Right cardiac atrium (tissue), 5 donors: ENCODE measurements around the gene FGF9. TPM values are rescaled to one million over a fixed set of nuclear protein-coding genes. Genes with fewer than 3 reads are reported as not detected.

Source experiments
- ATAC-seq, 2 donors: fragments of 200-7000 bp; cut with Tn5 transposase; one replicate each; pipeline versions ENCODE4 v1.8.0 to v1.9.1; 2020; ENCODE audit warnings: moderate library complexity in 2 of 2, mild to moderate bottlenecking in 1 of 2
- DNase-seq, 3 donors: peaks; one replicate each; pipeline ENCODE4 v3.0.0-alpha.2; 2020
- H3K27ac ChIP-seq: one replicate; pipeline ENCODE4 v1.5.1; 2013; ENCODE audit warnings: mild to moderate bottlenecking, low read length, control low read depth, moderate library complexity
- H3K27me3 ChIP-seq: one replicate; pipeline ENCODE4 v1.6.1; 2013; ENCODE audit not compliant: control insufficient read depth, insufficient read depth
- H3K4me1 ChIP-seq: one replicate; pipeline ENCODE4 v1.6.1; 2013; ENCODE audit warnings: low read length; ENCODE audit not compliant: control insufficient read depth, insufficient read depth
- H3K4me3 ChIP-seq: one replicate; pipeline ENCODE4 v1.5.1; 2013; ENCODE audit warnings: low read length, control low read depth
- H3K9me3 ChIP-seq: one replicate; pipeline ENCODE4 v1.6.1; 2013; ENCODE audit warnings: low read length; ENCODE audit not compliant: control insufficient read depth
- WGBS: extraction: QIAGEN DNeasy Blood & Tissue Kit; methylation state at CpG from one replicate; pipeline ENCODE4 v1.1.7; 2013; 5-methylcytosine and 5-hydroxymethylcytosine counted together
- intact Hi-C, 4 donors: fragments of 100-400 bp; cut with DNase I; formaldehyde crosslinking; loops; one replicate each; pipeline versions ENCODE4 v1.11.0 to v1.14.0; 2022 to 2023
- polyA plus RNA-seq: library from polyadenylated mRNA; stranded (reverse); fragments of 200-250 nt; gene quantifications from one replicate; pipeline ENCODE4 v1.2.3, GENCODE V29; 2013
- total RNA-seq, 4 donors: library from RNA; stranded (reverse); fragmentation: NEBNext Ultra II Directional; extraction: Animal tissue kit (Norgen Biotek cat#: 25700); gene quantifications; one replicate each; pipeline ENCODE4 v1.2.1, GENCODE V29; 2021
- donor health status: healthy with polysubstance abuse.
- donor health status: DM: no; HTN: yes; CAD: no.
- donor health status: DM: no; HTN: no; CAD: no.
- donor health status: DM: no; HTN: yes; CAD: no; lungs with severe emphysema.
- donor health status: DM: yes; HTN: yes; CAD: no.

The FGF9 gene
- total and polyA plus RNA-seq, 5 donors = 3.6 to 13.0 (median 11.3) TPM

DNA sequence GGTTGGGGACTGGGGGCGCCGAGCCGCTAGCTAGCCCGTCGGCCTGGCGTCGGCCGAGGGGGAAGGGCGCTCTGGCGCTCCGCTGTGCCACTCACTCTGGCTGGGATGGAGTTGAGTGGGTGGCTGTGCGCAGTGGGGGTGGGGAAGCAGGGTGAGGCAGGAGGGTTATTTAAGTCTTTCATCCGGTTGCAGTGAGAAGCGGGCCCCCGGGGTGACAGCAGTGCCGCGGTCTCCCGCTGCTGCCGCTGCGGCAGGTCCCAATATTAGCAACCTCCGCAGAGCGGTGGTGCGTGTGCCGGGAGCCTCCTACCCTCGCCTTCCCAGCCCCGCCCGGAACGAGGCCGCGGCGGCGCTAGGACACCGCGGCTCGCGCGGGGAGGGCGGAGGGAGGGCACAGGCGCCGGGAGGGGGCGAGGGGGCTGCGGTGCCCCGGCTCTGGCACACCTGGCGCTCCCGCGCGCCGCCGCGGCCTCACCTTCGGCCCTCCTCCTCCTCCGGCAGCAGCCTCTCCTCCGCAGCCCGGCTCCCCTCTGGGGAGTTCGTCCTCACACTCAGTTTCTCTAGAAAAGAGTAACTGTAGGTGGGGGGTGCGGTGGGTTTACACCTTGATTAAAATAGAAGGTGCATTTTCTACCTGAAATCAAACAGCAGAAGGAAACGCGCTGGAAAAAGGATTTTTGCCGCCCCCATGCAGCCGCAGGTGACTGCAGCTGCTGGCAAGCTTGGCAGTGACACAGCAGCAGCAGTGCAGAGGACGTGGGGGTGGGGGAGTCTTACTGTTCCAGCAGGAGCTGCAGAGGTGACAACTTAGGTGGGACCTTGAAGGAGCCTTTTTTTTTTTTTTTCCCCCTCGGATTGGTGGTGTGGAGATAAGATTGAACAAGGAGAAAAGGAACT is 4.5 kb downstream of the FGF9 start:
- ATAC-seq (peak; percentile 48 to 57), DNase-seq (peak; percentile 27 to 78 (median 69))
- intact Hi-C loops = no loop called here
- H3K4me1 ChIP-seq = no peaks in the 10 kb centered on the region
- H3K4me3 ChIP-seq = peak overlapping the region; percentile 75
- no peaks in the 10 kb centered on the region for H3K9me3 ChIP-seq
- H3K27ac ChIP-seq = peak overlapping the region; percentile 79
- 2% methylated on average over 62 of the region's 62 CpGs for WGBS
- no peaks in the 10 kb centered on the region for H3K27me3 ChIP-seq

DNA sequence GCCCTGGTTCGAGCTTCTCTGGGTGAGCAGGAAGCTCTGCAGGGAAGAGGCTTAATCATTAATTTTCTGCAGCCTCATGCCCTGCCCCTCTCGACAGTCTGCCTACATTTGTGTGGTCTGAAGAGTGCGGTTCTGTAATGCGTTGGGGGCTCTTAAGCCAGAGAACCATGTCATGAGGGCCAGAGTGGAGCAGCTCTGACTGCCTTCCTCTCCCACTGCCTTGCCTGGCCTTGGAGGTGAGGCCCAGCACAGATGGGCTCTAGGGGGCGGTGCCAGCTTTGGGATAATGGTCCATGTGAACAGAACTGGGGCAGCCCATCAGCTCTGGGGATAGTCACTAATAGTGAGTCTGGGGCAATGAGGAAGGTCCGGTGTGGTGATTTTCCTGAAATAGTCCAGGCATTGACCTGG is 5.7 kb downstream of the FGF9 start:
- intact Hi-C loops = no loop called here
- peak overlapping the region; percentile 33 for H3K27ac ChIP-seq
- peak in 1 of 3 donors; percentile 67 for DNase-seq

DNA sequence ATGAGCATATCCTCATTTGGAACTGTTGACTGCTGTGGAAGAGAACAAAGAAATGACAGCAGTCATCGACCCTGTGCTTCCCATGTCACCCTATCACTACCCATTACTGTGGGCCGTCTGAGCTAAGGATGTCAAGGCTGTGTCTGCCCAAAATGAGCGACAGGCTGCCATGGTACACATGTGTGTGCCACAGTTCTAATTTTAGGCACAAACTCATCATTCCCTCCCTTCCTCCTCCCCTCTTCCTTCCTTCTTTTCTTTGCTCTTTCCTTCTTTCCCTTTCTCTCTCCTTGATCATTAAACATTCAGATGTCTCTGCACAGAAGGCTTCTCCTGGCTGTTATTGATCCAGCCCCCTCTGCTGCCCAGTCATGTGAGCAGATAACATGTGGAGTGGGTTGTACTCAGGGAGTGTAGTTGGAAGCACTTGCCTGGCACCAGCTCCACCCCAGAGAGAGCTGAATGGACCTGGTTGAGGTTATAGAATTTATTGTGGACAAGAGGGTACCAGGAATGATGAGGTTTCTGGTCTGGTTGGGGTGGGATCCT is 6.3 kb downstream of the FGF9 start:
- intact Hi-C loops = no loop called here
- Histone ChIP-seq H3K27ac (peak overlapping the region; percentile 8), H3K27me3 (no peaks in the 10 kb centered on the region), H3K9me3 (no peaks in the 10 kb centered on the region), H3K4me3 (no peak overlapping the region), H3K4me1 (peaks cover 2% of the 10 kb centered on the region)
- 52% methylated on average over 3 of the region's 3 CpGs for WGBS
- no peak for ATAC-seq
- DNase-seq = no peak

More for the DNA sequence above, 5.7 kb downstream of the FGF9 start:
- H3K9me3 ChIP-seq = no peaks in the 10 kb centered on the region
- no peak for ATAC-seq
- WGBS = 67% methylated on average over 6 of the region's 6 CpGs
- no peak overlapping the region for H3K4me3 ChIP-seq
- peaks cover 2% of the 10 kb centered on the region for H3K4me1 ChIP-seq
- H3K27me3 ChIP-seq = no peaks in the 10 kb centered on the region

DNA sequence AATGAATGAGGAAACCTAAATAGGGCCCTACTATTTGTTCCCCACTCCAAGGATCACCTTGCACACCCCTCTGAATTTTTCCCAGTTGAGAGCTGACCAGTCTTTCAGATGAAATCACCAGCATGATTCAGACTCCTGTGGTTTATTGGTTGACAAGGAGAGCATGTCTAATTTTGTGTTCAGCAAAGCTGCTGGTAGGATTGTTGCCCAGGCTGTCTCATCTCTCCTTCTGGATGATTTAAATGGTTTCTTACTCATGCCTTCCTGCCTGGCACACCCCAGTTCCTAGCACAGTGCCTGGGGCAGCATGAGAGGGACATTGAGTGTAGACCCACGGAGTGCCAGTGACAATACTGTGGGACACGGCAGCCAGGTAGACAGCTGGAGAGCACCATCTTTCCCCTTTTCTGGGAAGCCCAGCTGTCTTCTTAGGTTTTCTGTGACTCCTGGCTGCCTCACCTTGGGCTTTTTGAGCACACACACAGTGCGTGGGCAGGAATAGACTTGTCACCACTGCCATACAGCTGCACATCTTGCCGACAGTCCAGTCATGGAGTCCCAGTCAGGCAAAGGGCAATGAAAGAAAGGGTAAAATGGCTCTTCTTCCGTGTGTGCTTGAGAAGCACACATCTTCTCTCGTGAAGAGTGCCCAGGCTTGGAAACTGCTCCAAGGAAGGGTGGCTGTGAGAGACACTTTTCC is 12.3 kb downstream of the FGF9 start:
- DNase-seq = no peak
- WGBS = 83% methylated on average over 6 of the region's 6 CpGs
- Histone ChIP-seq H3K4me3 (no peak overlapping the region), H3K27me3 (no peaks in the 10 kb centered on the region), H3K4me1 (peaks cover 4% of the 10 kb centered on the region), H3K27ac (peak overlapping the region; percentile 33), H3K9me3 (no peaks in the 10 kb centered on the region)
- ATAC-seq = peak; percentile 42 to 48
- intact Hi-C loops = no loop called here

DNA sequence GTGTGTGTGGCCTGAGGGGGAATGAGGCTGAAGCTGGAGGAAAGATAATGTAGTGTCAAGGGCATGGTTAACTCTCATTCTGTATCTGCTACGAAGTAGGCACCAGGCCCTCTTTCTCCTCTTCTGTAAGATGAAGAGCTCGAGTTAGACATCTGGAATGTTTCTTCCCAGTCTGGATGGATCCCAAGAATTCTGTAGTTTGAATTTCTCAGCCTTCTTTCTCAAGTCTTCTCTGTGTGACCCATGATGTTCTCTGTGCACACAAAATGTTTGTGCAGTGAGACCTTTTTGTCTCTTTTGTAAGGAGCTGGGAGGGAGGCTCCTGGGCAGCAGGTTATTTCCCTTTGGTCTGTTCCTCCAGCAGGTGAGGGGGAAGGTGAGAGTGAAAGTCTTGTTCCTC is 13.7 kb downstream of the FGF9 start:
- Histone ChIP-seq H3K27ac (no peak overlapping the region), H3K4me3 (no peak overlapping the region), H3K9me3 (no peaks in the 10 kb centered on the region), H3K4me1 (peaks cover 4% of the 10 kb centered on the region), H3K27me3 (no peaks in the 10 kb centered on the region)
- intact Hi-C loops = no loop called here
- no peak for ATAC-seq
- 28% methylated on average over 2 of the region's 2 CpGs for WGBS
- DNase-seq = no peak

DNA sequence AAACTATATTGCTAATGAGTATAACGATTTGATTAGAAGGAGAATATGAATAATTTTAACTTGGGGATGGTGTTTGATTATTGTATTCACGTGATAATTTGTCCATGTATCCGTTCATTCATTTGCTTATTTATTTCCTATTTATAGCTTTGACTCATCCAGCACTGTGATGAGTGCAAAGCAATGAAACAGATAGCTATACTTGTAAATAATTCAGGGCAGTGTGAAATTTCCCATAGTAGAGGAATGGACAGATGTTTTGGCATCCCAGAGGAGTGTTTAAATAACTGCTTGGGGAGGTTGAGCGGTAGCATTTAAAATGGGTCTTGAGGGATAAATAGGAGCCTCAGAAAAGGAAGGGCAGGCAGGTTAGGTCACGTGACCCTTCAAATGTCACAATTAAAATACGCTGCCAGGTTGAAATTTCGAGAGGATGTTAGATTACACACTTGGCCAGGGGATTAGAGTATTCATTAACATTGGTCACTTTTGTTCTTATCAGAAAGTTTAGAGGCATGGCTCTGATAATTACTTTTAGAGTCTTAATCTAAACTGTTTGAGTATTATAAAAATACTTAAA is 14.7 kb downstream of the FGF9 start:
- DNase-seq (no peak), ATAC-seq (peak in 1 of 2 donors; percentile 38)
- WGBS = 68% methylated on average over 7 of the region's 7 CpGs
- Histone ChIP-seq H3K4me1 (peaks cover 4% of the 10 kb centered on the region), H3K27me3 (no peaks in the 10 kb centered on the region), H3K4me3 (no peak overlapping the region), H3K27ac (no peak overlapping the region), H3K9me3 (no peaks in the 10 kb centered on the region)
- intact Hi-C loops = no loop called here

DNA sequence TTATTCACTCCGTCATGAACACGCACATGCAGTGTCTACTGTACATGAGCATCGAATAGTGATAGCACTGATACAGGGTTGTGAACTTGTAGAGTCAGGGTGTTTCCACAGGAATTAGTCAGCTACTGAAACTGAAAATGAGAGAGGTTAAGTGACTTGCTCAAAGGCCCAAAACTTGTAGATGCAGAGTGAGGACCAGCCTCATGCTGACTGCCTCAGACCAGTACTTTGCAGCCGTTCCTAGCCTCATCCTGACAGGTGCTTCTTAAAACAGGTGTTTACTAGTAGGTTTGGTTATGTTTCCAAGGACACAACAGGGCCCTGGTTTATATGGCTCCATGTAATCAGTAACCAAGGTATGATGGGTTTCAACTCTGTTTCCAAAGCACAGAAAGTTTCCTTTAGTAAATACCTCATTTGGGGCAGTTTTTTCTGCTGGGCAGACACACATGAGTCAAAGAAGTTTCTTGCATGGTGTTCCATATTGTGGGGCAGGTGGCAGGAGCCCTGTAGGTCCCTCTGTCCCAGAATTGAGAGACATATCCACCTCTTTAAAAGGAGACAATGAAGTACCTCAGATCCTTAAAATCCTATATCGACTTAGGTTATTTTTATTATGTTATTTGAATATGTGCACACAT is 16.0 kb downstream of the FGF9 start:
- H3K27me3 ChIP-seq = no peaks in the 10 kb centered on the region
- 90% methylated on average over 5 of the region's 5 CpGs for WGBS
- no peak overlapping the region for H3K4me3 ChIP-seq
- peaks cover 3% of the 10 kb centered on the region for H3K4me1 ChIP-seq
- DNase-seq (no peak), ATAC-seq (no peak)
- no peak overlapping the region for H3K27ac ChIP-seq
- no peaks in the 10 kb centered on the region for H3K9me3 ChIP-seq
- intact Hi-C loops = no loop called here

DNA sequence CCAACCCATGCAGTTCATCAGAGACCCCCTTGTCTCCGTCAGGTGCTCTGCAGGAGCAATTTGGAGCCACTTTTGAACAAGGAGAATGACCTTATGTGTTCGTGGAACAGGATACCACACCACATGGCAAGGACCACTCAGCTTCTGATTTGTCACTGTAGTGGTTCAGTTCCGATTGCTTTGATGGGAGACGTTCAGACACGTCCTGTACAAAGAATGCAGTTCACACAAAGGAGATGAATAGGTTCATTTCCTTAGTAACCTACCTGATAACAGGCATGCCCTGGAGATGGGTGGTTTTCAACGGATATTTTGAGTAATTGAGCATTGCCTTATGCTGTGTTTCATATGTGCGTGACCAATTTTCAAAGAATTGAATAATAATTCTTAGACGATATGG is 17.2 kb downstream of the FGF9 start:
- WGBS = 75% methylated on average over 8 of the region's 8 CpGs
- H3K9me3 ChIP-seq = no peaks in the 10 kb centered on the region
- no peaks in the 10 kb centered on the region for H3K27me3 ChIP-seq
- peaks cover 3% of the 10 kb centered on the region for H3K4me1 ChIP-seq
- no peak for ATAC-seq
- H3K4me3 ChIP-seq = no peak overlapping the region
- intact Hi-C loops = no loop called here
- DNase-seq = no peak
- no peak overlapping the region for H3K27ac ChIP-seq

DNA sequence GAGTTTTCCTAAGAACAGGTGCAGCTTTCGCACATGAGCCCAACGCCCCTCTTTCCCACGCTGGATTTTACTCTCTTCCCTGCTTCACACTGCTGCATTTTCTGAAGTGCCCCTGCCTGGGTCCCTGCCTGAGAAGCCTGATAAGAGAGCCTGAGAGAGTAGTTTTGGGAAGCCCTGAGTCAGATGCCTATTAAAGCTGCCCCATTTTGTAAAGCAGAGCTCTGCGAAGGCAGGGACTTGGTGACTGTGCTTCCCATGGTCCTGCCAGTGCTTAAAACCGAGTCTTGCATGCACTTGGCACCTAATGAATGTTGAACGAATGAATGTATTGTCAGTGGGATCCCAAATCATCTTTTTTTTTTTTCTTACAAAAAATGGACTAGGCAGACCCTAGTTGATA is 18.2 kb downstream of the FGF9 start:
- peak in 1 of 2 donors; percentile 36 for ATAC-seq
- H3K4me3 ChIP-seq = no peak overlapping the region
- WGBS = 77% methylated on average over 6 of the region's 6 CpGs

DNA sequence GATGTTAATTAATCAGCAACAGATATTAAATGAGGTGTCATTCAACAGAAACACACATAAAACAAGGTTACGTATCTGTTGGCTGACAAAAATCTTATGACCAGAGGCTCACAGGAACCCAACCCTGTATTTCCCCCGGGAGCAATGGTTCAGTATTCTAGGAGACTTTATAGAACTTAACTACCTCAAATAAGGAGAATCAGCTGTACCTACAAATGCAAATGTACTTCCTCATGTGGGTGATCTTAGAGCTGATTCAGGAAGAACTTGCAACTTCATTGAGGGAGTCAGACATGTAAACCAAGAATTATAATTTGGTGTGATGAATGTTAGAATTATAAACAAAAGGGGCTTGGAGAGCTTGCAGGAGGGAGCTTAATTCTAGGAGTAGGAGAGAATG is 20.1 kb downstream of the FGF9 start:
- ATAC-seq = no peak
- intact Hi-C loops = no loop called here
- DNase-seq = no peak
- H3K4me1 ChIP-seq = no peaks in the 10 kb centered on the region
- H3K4me3 ChIP-seq = no peak overlapping the region
- H3K9me3 ChIP-seq = no peaks in the 10 kb centered on the region
- 75% methylated on average over 2 of the region's 2 CpGs for WGBS
- no peak overlapping the region for H3K27ac ChIP-seq
- H3K27me3 ChIP-seq = no peaks in the 10 kb centered on the region

More for the DNA sequence above, 18.2 kb downstream of the FGF9 start:
- Histone ChIP-seq H3K27me3 (no peaks in the 10 kb centered on the region), H3K9me3 (no peaks in the 10 kb centered on the region), H3K4me1 (peaks cover 3% of the 10 kb centered on the region), H3K27ac (no peak overlapping the region)
- intact Hi-C loops = no loop called here
- DNase-seq = no peak
